Panc1 (cell line): ENCODE data around the gene IGDCC3.

ENCODE experiments used
- POLR2AphosphoS5 ChIP-seq: IDR thresholded peaks from 2 replicates; pipeline ENCODE4 v1.6.1; 2012; ENCODE audit warnings: mild to moderate bottlenecking, low read depth, low read length, moderate library complexity
- TF ChIP-seq, protein P1 (sequence below): fragments of 450-650 bp; IDR thresholded peaks from 2 replicates; pipeline ENCODE4 v1.5.1; 2017; ENCODE audit warnings: mild to moderate bottlenecking
- TF ChIP-seq, protein P2 (sequence below), 2 experiments: IDR thresholded peaks; 2 replicates each; pipeline ENCODE4 v1.6.1; 2011 to 2012; ENCODE audit warnings: low read depth in 2 of 2, control low read depth in 1 of 2, low read length in 1 of 2, mild to moderate bottlenecking in 1 of 2, moderate library complexity in 1 of 2; ENCODE audit not compliant: insufficient read depth in 1 of 2

DNA sequence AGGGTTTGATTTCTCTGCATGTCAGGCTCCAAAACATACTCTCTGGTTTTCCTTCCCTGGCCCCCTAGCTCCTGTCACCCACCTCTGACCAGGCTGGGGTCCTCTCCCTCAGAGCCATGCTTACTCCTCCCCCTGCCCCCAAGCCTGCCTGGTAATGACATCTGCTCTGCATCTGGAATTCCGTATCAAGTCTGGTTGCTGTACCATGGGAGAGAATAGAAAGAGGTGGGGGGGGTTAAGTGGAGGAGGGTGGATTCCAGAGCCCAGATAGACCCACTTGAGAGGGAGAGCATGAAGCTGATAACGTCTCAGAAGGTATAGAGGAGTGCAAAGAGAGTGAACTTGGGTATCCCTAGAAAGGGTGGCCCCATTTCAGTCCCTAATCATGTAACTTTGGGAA is 40.8 kb upstream of the IGDCC3 start:
- no peak for TF ChIP-seq POLR2AphosphoS5
- TF ChIP-seq, protein P1, sequence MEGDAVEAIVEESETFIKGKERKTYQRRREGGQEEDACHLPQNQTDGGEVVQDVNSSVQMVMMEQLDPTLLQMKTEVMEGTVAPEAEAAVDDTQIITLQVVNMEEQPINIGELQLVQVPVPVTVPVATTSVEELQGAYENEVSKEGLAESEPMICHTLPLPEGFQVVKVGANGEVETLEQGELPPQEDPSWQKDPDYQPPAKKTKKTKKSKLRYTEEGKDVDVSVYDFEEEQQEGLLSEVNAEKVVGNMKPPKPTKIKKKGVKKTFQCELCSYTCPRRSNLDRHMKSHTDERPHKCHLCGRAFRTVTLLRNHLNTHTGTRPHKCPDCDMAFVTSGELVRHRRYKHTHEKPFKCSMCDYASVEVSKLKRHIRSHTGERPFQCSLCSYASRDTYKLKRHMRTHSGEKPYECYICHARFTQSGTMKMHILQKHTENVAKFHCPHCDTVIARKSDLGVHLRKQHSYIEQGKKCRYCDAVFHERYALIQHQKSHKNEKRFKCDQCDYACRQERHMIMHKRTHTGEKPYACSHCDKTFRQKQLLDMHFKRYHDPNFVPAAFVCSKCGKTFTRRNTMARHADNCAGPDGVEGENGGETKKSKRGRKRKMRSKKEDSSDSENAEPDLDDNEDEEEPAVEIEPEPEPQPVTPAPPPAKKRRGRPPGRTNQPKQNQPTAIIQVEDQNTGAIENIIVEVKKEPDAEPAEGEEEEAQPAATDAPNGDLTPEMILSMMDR = no peak
- TF ChIP-seq, protein P2, sequence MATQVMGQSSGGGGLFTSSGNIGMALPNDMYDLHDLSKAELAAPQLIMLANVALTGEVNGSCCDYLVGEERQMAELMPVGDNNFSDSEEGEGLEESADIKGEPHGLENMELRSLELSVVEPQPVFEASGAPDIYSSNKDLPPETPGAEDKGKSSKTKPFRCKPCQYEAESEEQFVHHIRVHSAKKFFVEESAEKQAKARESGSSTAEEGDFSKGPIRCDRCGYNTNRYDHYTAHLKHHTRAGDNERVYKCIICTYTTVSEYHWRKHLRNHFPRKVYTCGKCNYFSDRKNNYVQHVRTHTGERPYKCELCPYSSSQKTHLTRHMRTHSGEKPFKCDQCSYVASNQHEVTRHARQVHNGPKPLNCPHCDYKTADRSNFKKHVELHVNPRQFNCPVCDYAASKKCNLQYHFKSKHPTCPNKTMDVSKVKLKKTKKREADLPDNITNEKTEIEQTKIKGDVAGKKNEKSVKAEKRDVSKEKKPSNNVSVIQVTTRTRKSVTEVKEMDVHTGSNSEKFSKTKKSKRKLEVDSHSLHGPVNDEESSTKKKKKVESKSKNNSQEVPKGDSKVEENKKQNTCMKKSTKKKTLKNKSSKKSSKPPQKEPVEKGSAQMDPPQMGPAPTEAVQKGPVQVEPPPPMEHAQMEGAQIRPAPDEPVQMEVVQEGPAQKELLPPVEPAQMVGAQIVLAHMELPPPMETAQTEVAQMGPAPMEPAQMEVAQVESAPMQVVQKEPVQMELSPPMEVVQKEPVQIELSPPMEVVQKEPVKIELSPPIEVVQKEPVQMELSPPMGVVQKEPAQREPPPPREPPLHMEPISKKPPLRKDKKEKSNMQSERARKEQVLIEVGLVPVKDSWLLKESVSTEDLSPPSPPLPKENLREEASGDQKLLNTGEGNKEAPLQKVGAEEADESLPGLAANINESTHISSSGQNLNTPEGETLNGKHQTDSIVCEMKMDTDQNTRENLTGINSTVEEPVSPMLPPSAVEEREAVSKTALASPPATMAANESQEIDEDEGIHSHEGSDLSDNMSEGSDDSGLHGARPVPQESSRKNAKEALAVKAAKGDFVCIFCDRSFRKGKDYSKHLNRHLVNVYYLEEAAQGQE (IDR thresholded peaks at IDR 0.05; ENCODE audit: insufficient read depth in 1 of 2, low read depth in 2 of 2, low read length in 1 of 2) = no peak
